Middle frontal gyrus (tissue), 1 donor: Measurements from ENCODE around the gene DDR1.
"Not testable (repeated sequence)": the region's sequence is repeated elsewhere in the genome, so short reads cannot be mapped to it uniquely, and the experiment has no call there.

Source experiments
- DNase-seq: peaks from one replicate; pipeline ENCODE4 v3.0.0-alpha.2; 2015; ENCODE audit warnings: low spot score; ENCODE audit errors: extremely low spot score

The DDR1 gene

DNA sequence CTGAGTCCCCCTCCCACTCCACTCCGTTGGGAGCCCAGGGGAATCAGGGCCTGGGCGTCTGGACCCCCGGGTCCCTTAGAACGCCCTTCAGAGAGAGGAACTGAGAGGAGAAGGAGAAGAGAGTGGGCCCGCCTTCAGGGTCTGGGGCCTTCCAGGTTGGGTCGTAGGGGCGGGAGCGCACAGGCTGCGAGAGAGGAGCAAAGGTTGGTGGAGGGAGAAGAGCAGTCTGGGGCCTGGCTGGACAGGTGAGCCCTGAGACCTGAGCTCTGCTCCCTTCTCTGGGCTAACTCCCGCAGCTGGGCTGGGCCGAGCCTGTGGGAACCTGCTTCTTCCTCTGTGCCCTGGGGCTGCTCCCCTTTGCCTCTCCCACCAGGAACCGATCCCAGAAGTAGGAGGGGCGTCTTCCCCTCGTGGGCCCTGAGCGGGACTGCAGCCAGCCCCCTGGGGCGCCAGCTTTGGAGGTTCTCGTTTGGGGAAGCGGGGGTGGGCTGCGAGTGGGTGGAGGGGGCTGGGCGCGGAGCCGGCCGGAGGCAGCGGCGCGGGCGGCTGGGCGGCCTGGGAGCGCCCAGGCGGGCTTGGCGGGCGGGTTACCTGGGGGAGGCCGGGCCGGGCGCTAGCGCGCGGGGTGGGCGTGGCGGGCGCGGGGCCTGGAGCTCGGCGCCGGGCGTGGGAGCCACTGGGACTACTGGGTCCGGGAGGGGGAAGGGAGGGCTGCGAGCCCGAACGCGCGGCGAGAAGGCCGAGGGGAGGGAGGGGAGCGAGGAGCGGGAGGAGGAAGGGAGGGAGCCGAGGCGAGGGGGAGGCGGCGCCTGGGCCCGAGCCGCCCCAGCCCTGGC lies at the start of gene DDR1:
Gene DDR1 (plus strand): TSS at position 835 of the 836 bp plus-strand sequence. CDS start 4,211 bp downstream, outside the sequence.
- peak; percentile 73 for DNase-seq

DNA sequence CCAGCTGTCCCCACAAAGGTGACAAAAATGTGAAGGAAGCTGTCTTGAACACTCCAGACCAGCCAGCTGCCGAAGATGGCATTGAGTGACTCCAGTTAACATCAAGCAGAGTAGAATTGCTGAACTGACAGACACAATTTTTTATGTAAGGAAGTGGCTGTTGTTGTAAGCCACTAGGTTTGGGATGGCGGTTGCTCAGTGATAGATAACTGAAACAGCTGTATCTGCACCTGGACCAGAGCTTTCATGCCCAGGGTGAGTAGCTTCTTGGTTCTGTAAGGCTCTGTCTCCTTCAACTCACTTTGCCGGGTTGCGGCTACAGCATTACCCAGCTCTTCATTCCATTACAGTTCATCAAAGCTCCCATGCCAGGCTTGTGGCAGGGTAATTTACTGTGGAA lies 49.7 kb upstream of the DDR1 start:
- no peak for DNase-seq

DNA sequence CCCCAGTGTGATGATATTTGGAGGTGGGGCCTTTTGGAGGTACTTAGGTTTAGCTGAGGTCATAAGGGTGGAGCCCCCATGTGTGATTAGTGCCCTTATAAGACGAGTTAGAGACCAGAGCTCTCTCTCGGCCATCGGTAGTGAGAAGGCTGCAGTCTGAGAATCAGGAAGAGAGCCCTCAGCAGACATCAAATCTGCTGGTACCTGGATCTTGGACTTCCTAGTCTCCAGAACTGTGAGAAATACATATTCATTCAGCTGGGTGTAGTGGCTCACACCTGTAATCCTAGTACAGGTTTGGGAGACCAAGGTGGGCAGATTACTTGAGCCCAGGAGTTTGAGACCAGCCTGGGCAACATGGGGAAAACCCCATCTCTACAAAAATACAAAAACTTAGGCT lies 48.7 kb upstream of the DDR1 start:
- no peak for DNase-seq

DNA sequence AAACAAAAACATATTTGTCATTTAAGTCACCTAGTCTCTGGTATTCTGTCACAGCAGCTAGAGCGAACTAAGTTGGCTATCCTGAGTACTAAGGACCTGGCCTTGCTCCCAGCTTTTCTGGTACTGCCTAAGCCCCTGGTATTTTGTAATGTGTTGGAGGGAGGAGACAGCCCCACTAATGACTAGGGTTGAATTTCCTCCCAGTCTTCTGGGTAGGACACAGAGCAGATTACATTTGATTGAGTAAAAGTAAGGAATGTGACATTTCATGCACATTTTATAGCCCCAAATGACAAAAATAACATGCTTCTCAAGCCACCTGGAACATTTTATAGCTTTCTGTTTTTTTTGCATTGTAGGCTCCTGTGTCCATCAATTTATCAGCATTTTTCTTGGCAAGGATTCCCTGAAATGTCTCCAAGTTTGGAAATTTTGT lies 47.9 kb upstream of the DDR1 start:
- DNase-seq, result no peak

GRCh38 chr6:30836957-30837356 lies 47.4 kb upstream of the DDR1 start:
- DNase-seq, result no peak

DNA sequence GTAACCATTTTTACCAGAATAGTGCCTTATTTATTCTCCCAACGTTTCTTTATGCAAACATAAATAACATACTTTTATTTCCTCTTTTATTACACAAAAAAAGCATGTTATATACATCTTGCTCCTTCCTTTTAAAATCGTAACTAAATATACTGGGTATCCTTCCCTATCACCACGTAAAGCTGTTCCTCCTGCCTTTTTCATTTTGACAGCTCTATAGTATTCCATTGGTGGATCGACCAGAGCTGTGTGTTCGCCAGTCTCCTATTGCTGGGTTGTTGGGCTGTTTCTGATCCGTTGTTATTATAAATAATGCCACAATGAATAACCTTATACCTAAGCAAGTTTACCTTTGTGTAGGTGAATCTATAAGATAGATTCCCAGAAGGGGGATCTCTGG lies 46.9 kb upstream of the DDR1 start:
- DNase-seq, result no peak

DNA sequence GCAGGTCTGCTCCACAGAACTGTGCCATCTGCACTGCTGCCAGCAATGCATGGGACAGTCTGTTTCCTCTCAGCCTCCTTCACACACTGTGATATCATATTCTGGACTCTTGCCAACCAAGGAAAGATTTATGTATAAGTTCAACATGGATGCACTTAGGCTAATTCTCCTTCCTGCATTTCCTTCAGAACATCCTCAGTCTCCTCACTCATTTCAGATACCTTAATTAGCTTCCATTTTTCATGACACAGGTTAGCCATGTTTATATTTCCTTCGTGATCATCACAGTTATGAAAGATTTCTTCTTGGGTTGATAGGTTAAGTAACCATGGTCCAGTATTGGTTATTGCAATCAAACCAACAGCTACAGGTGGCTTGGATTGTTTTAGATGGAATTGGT lies 46.4 kb upstream of the DDR1 start:
- DNase-seq, result no peak

DNA sequence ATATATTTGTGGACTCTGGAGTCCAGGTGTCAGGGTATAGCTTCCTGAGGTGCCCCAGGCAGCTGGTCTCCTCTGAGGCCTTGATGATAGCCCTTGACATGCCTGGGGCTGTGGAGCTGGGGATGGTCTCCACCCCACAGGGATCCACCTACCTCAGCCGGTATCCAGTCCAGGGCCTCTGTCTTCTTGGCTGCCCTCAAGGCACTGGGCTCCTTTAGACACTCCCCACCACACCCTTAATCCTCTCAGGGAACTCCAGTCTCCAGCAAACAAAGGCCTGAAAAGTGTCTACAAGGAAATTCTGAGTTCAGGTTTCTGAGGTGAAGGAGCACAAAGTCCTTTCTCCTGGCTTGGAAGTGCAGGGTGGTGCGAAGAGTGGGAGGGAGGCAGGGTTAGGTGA lies 44.6 kb upstream of the DDR1 start:
- no peak for DNase-seq

DNA sequence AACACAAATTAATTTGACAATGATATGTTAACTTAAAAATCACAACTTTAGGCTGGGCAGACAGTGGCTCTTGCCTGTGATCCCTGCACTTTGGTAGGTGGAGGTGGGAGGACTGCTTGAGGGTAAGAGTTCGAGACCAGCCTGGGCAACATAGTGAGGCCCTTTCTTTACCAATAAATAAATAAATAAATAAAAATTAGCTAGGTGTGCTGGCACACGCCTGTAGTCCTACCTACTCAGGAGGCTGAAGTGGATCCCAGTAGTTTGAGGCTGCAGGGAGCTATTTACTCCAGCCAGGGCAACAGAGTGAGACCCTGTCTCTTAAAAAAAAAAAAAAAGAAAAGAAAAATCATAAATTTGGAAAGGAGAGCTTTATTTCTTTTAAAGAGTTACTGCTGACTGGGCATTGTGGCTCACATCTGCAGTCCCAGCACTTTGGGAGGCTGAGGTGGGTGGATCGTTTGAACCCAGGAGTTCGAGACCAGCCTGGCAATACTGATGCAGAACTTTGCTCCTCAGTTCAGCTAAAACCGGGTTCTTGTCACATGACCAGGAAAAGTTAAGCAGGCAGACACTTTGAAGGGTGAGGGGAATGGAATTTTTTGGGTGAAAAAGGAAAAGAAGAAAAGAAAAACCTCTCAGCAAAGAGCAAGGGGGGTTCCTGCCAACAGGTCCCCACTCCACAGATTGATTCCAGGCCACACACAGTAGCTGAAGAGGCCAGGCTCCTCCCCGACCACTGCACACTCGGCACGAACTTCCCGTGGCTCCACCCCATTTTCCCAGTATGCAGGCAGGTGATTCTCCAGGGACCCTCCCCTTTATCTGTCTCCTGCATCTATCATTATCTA lies 44.0 kb upstream of the DDR1 start:
- no peak for DNase-seq

GRCh38 chr6:30840935-30841643 lies 43.2 kb upstream of the DDR1 start:
- no peak for DNase-seq

DNA sequence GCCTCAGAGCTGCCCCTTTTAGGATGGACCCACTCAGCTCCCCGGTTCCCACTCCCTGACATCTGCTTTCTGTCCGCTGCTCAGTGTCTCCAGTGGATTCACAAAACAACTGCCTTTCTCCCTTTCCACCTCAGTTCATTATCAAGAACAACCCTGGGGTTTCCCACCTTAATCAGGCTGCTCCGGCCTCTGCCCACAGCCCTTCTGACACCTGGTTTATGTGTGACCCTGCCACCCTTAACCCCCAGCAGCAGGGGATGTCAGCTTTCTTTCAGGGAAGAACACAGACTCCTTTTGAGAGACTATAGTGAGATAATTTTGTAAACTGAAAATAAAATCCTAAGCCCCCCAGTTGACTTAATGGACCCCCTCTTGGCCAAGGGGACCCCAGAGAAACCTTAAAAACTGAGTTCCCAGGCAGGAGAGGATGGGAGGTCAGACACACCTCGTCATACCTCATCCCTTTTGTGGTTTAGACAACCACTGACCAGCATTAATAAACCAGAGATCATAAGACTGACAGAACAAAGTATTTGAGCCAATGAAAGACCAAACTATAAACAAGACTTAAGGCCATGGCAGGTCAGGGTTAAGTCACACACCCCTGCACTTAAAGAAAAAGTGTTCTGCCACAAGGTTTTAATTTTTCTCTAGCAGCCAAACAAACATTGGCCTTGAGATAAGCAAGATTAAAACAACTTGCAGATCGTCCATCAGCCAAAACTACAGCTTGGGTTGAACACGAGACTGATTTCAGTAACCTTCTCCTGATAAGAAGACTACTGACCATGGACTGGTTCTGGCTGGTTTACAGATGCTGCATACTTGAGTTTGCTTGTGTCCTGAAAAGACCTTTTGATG lies 42.4 kb upstream of the DDR1 start:
- DNase-seq, result no peak

DNA sequence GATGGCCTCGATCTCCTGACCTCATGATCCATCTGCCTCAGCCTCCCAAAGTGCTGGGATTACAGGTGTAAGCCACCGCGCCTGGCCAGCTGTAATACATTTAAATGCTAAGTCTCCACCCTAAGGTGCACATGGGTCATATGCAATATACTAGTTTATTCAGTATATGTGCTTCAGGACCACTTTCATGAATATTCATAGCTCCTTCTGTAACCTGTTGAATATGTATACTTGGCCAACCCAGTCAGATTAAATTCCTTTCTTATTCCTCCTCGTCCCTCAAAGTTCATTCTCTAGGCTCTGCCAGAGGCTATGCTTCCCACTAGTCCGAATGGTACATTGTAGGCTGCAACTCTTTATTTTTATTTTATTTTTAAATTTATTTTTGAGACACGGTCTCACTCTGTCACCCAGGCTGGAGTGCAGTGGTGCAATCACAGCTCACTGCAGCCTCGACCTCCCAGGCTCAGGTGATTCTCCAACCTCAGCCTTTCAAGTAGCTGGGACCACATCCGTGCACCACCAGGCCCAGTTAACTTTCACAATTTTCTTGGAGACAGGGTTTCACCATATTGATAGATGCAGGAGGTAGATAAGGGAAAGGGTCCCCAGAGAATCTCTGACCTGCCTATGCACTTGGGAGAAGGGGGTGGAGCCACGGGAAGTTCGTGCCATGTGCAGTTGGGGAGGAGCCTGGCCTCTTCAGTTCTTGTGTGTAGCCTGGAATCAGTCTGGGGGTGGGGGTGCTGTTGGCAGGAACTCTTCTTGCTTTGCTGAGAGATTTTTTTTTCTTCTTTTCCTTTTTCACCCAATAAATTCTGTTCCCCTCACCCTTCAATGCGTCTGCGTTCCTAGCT lies 41.3 kb upstream of the DDR1 start:
- DNase-seq, result no peak

GRCh38 chr6:30843611-30843998 lies 40.7 kb upstream of the DDR1 start:
- DNase-seq, result no peak

DNA sequence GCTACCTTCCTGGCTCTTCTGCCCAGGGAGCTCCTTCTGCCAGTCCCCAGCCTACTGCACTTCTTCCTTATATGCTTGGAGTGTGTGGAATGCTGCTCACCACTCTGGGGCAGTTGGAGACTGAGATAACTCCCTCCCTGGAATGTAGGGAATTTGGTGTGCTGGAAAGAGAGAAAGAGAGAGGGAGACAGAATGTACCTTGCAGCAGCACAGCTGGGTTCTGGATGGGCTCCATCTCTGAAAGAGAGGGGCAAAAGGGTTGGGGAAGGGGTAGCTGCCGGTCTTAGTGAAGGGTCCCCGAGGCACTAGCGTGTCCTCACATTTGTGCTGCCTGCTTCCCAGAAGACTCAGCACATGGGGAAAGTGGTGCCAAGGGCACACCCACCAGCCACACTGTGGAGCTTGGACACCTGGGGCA lies 40.2 kb upstream of the DDR1 start:
- DNase-seq, result no peak

- DNase-seq, result no peak
Observed at GRCh38 chr6:30845183-30845582, 39.1 kb upstream of the DDR1 start.

DNA sequence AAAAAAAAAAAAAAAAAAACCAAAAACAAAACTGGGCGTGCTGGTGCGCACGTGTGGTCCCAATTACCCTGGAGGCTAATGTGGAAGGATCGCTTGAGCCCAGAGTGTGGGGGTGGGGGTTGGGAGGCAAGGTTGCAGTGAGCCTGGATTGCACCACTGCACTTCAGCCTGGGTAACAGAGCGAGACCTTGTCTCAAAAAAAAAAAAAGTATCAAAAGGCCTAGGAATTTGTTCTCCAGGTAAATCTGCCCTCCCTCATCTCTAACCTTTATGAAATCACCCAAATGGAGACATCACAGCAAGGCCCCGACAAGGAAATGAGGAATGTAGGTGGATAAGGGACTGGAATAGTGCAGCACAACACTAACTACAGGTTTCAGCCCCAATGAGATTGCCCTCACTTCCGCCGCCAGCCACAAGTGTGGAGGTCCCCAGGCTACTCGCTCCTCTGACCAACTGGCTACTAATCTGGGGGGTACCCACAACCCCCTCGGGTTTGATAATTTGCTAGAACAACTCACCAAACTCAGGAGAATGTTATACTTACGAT lies 36.8 kb upstream of the DDR1 start:
- no peak for DNase-seq

DNA sequence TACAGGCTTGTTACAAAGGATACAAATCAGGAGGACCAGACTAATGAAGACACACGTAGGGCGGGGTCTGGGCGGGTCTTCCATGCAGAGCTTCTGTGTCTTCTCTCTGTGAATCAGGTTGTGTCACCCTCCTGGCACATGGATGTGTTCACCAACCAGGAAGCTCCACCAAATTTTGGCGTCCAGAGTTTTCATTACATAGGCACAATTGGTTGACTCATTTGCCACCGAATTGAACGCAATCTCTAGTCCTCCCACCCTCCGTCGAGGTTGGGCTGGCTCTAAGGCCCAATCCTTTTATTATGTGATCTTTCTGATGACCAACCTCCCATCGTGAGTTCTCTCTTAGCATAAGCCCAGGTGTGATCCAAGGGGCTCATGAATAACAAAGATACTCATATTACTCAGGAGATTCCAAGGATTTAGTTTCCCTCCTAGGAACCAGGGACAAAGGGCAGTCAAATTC lies 36.3 kb upstream of the DDR1 start:
- DNase-seq, result no peak

DNA sequence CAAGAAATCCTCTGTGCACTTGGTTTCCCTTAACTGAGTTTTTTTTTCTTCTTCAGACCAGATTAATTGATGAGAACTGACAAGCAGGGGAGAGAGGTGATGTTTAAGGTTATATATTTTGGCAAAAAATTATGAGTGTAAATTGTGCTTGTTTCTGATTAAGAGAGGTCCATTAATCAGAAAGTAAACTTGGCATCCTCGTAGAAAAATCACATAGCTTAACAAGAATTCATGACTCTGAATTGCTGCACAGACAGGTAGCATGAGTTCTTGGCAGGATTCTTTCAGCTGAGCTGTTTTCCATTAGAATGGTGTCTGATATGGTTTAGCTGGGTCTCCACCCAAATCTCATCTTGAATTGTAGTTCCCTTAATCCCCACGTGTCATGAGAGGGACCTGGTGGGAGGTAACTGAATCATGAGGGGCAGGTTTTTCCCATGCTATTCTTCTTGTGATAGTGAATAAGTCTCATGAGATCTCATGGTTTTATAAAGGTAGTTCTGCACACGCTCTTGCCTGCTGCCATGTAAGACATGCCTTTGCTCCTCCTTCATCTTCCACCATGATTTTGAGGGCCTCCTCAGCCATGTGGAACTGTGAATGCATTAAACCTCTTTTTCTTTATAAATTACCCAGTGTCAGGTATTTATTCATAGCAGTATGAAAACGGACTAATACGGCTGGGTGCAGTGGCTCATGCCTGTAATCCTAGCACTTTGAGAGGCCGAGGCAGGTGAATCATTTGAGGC lies 34.2 kb upstream of the DDR1 start:
- no peak for DNase-seq

GRCh38 chr6:30852459-30852858 lies 31.9 kb upstream of the DDR1 start:
- DNase-seq, result not testable (repeated sequence)
